Mononuclear cell (primary cell): ENCODE results near the gene BPIFB4. TPM values are rescaled to one million over a fixed set of nuclear protein-coding genes. Genes with fewer than 3 reads are reported as not detected.
"Not testable (repeated sequence)": the region's sequence is repeated elsewhere in the genome, so short reads cannot be mapped to it uniquely, and the experiment has no call there.

Experiments
- H3K27me3 ChIP-seq: 2 replicates; pipeline ENCODE4 v1.6.0; 2011; ENCODE audit warnings: low read length, control low read depth; ENCODE audit not compliant: insufficient read depth
- H3K4me1 ChIP-seq: 2 replicates; pipeline ENCODE4 v1.5.1; 2011; ENCODE audit warnings: mild to moderate bottlenecking, low read length, control low read depth; ENCODE audit not compliant: insufficient read depth
- H3K4me3 ChIP-seq: 2 replicates; pipeline ENCODE4 v1.5.1; 2011; ENCODE audit warnings: mild to moderate bottlenecking, low read length, moderate library complexity
- H3K9me3 ChIP-seq: 2 replicates; pipeline ENCODE4 v1.5.1; 2011; ENCODE audit warnings: low read depth, mild to moderate bottlenecking, control low read depth, low read length
- total RNA-seq: library from RNA; depleted of rRNA; stranded (reverse); fragments of >200 nt; gene quantifications from one replicate; pipeline ENCODE4 v1.2.3, GENCODE V29; 2012

BPIFB4 gene
- total RNA-seq, result not detected

- Histone ChIP-seq H3K4me1 (no peaks in the 10 kb centered on the region), H3K4me3 (no peak within 1 kb of the TSS), H3K9me3 (no peaks in the 10 kb centered on the region), H3K27me3 (no peaks in the 10 kb centered on the region)
Measured at GRCh38 chr20:33079259-33079658, at the start of gene BPIFB4. TSS of gene BPIFB4 (plus strand) at chr20:33079643. CDS start at chr20:33081527, 1,884 bp downstream.

GRCh38 chr20:33030076-33030475 lies 49.4 kb upstream of the BPIFB4 start:
- Histone ChIP-seq H3K27me3 (no peaks in the 10 kb centered on the region), H3K9me3 (no peaks in the 10 kb centered on the region), H3K4me3 (no peak overlapping the region), H3K4me1 (no peaks in the 10 kb centered on the region)

- Histone ChIP-seq H3K4me3 (no peak overlapping the region), H3K27me3 (no peaks in the 10 kb centered on the region), H3K9me3 (no peaks in the 10 kb centered on the region), H3K4me1 (no peaks in the 10 kb centered on the region)
Measured at GRCh38 chr20:33030569-33030968, 48.9 kb upstream of the BPIFB4 start.

- no peaks in the 10 kb centered on the region for H3K4me1 ChIP-seq
- no peak within 1 kb of the TSS for H3K4me3 ChIP-seq
- H3K9me3 ChIP-seq, result no peaks in the 10 kb centered on the region
- H3K27me3 ChIP-seq, result no peaks in the 10 kb centered on the region
Measured at GRCh38 chr20:33031531-33031930, 47.9 kb upstream of the BPIFB4 start, which contains the start of gene BPIFB6. TSS of gene BPIFB6 (plus strand) at chr20:33031648. CDS start at chr20:33031648, 0 bp downstream.

GRCh38 chr20:33032555-33032954 lies 46.9 kb upstream of the BPIFB4 start:
- no peaks in the 10 kb centered on the region for H3K9me3 ChIP-seq
- no peak overlapping the region for H3K4me3 ChIP-seq
- H3K4me1 ChIP-seq, result no peaks in the 10 kb centered on the region
- H3K27me3 ChIP-seq, result no peaks in the 10 kb centered on the region

GRCh38 chr20:33033381-33033780 lies 46.1 kb upstream of the BPIFB4 start:
- no peak overlapping the region for H3K4me3 ChIP-seq
- no peaks in the 10 kb centered on the region for H3K9me3 ChIP-seq
- no peaks in the 10 kb centered on the region for H3K27me3 ChIP-seq
- H3K4me1 ChIP-seq, result no peaks in the 10 kb centered on the region

- H3K4me3 ChIP-seq, result no peak overlapping the region
- H3K9me3 ChIP-seq, result no peaks in the 10 kb centered on the region
- no peaks in the 10 kb centered on the region for H3K27me3 ChIP-seq
- no peaks in the 10 kb centered on the region for H3K4me1 ChIP-seq
Measured at GRCh38 chr20:33034115-33034514, 45.3 kb upstream of the BPIFB4 start.

- Histone ChIP-seq H3K9me3 (no peaks in the 10 kb centered on the region), H3K27me3 (no peaks in the 10 kb centered on the region), H3K4me1 (no peaks in the 10 kb centered on the region), H3K4me3 (no peak overlapping the region)
Measured at GRCh38 chr20:33034901-33035492, 44.4 kb upstream of the BPIFB4 start.

- no peaks in the 10 kb centered on the region for H3K9me3 ChIP-seq
- H3K4me1 ChIP-seq, result no peaks in the 10 kb centered on the region
- no peaks in the 10 kb centered on the region for H3K27me3 ChIP-seq
- no peak overlapping the region for H3K4me3 ChIP-seq
Measured at GRCh38 chr20:33037456-33037855, 42.0 kb upstream of the BPIFB4 start.

GRCh38 chr20:33038243-33038642 lies 41.2 kb upstream of the BPIFB4 start:
- Histone ChIP-seq H3K4me1 (no peaks in the 10 kb centered on the region), H3K27me3 (no peaks in the 10 kb centered on the region), H3K4me3 (no peak overlapping the region), H3K9me3 (no peaks in the 10 kb centered on the region)

- Histone ChIP-seq H3K27me3 (no peaks in the 10 kb centered on the region), H3K4me1 (no peaks in the 10 kb centered on the region), H3K9me3 (peaks cover 7% of the 10 kb centered on the region), H3K4me3 (no peak overlapping the region)
Measured at GRCh38 chr20:33042430-33042829, 37.0 kb upstream of the BPIFB4 start.

- H3K27me3 ChIP-seq, result no peaks in the 10 kb centered on the region
- peaks cover 7% of the 10 kb centered on the region for H3K9me3 ChIP-seq
- H3K4me3 ChIP-seq, result no peak overlapping the region
- no peaks in the 10 kb centered on the region for H3K4me1 ChIP-seq
Measured at GRCh38 chr20:33042983-33043730, 36.3 kb upstream of the BPIFB4 start.

- Histone ChIP-seq H3K4me3 (no peak overlapping the region), H3K9me3 (peaks cover 7% of the 10 kb centered on the region), H3K27me3 (no peaks in the 10 kb centered on the region), H3K4me1 (no peaks in the 10 kb centered on the region)
Measured at GRCh38 chr20:33043731-33044181, 35.7 kb upstream of the BPIFB4 start.

- H3K4me1 ChIP-seq, H3K9me3 ChIP-seq, H3K27me3 ChIP-seq, H3K4me3 ChIP-seq: not testable (repeated sequence)
Measured at GRCh38 chr20:33045129-33045721, 34.2 kb upstream of the BPIFB4 start.

GRCh38 chr20:33046412-33046811 lies 33.0 kb upstream of the BPIFB4 start:
- Histone ChIP-seq H3K9me3 (peaks cover 7% of the 10 kb centered on the region), H3K4me3 (no peak overlapping the region), H3K4me1 (no peaks in the 10 kb centered on the region), H3K27me3 (no peaks in the 10 kb centered on the region)
